ENCODE data around the gene TMEM63B. TPM values are rescaled to one million over a fixed set of nuclear protein-coding genes. Genes with fewer than 3 reads are reported as not detected.

TMEM63B gene
- total and polyA plus RNA-seq, 9 of the 15 experiments (the other 6 are each of a cell fraction or from before 2014, with no cell fraction given), result 0.14 to 39.4 (median 14.4) TPM

GRCh38 chr6:44126320-44127149, 819 bp upstream of the TMEM63B start (continued):
- TF ChIP-seq XRCC5 (IDR thresholded peaks at IDR 0.05; ENCODE audit: low read depth, low read length), result 0 out of 2 replicates have a peak, but pooled peaks have one; percentile 49
- TF ChIP-seq CTCF (IDR thresholded peaks at IDR 0.05 in 2 of 3, conservative IDR thresholded peaks at IDR 0.05 in 1 of 3; ENCODE audit: insufficient read depth in 2 of 3, low read depth in 1 of 3, low read length in 3 of 3), result peak in 1 of 3 experiments; percentile 13; a peak in 1 of 6 replicates
- peak; percentile 47; the same call in 1 of the 2 replicates for TF ChIP-seq LEF1 (IDR thresholded peaks at IDR 0.05)
- 0 out of 2 replicates have a peak, but pooled peaks have one; percentile 13 for TF ChIP-seq ZNF609 (CRISPR knock-in tag; IDR thresholded peaks at IDR 0.05; ENCODE audit: borderline replicate concordance)
- TF ChIP-seq TCF3 (CRISPR knock-in tag; IDR thresholded peaks at IDR 0.05), result peak; percentile 23
- TF ChIP-seq CBX3 (IDR thresholded peaks at IDR 0.05; ENCODE audit: borderline replicate concordance in 1 of 2, low read length in 2 of 2), result peak in 1 of 2 experiments; percentile 58; a peak in 1 of 3 replicates
- no peak for TF ChIP-seq GTF2B (IDR thresholded peaks at IDR 0.05; ENCODE audit: extremely low read depth, insufficient read length)
- peak; percentile 12 to 72; a peak in 2 of 4 replicates for TF ChIP-seq SIN3A (IDR thresholded peaks at IDR 0.05; ENCODE audit: borderline replicate concordance in 2 of 2, control insufficient read depth in 1 of 2, low read depth in 2 of 2, low read length in 2 of 2)
- TF ChIP-seq ZBTB7A (IDR thresholded peaks at IDR 0.05; ENCODE audit: borderline replicate concordance, control insufficient read depth, low read depth, low read length), result peak; percentile 79; the same call in 1 of the 2 replicates
- peak; percentile 48; the same call in 1 of the 2 replicates for TF ChIP-seq GABPB1 (CRISPR knock-in tag; IDR thresholded peaks at IDR 0.05)
- 0 out of 2 replicates have a peak, but pooled peaks have one; percentile 25 for TF ChIP-seq DIDO1 (tag; IDR thresholded peaks at IDR 0.05; ENCODE audit: low read depth)
- peak; percentile 66; the same call in 1 of the 2 replicates for TF ChIP-seq CXXC5 (CRISPR knock-in tag; IDR thresholded peaks at IDR 0.05)
- no peak for TF ChIP-seq MYC (IDR thresholded peaks at IDR 0.05; ENCODE audit: low read depth, low read length)
- peak; percentile 22; the same call in 1 of the 2 replicates for TF ChIP-seq MYC (CRISPR knock-in tag; IDR thresholded peaks at IDR 0.05; ENCODE audit: borderline replicate concordance, low read depth)
- 0 out of 2 replicates have a peak, but pooled peaks have one; percentile 16 for TF ChIP-seq CREM (IDR thresholded peaks at IDR 0.05; ENCODE audit: low read depth)
- TF ChIP-seq HNRNPLL (IDR thresholded peaks at IDR 0.05; ENCODE audit: low read depth, low read length, poor library complexity, severe bottlenecking), result peak; percentile 58
- 0 out of 2 replicates have a peak, but pooled peaks have one; percentile 22 for TF ChIP-seq SMARCA5 (IDR thresholded peaks at IDR 0.05)
